Stimulated activated CD4-positive, alpha-beta T cell treated with anti-CD3 and anti-CD28 coated beads, Interleukin-15, amount 100 ng/mL, for 1 hour (primary cell): ENCODE measurements around the gene ZNF628.

Experiments
- DNase-seq, 2 donors: peaks; one replicate each; pipeline ENCODE4 v3.0.0-alpha.2; 2020; ENCODE audit warnings: low read depth in 1 of 2, low spot score in 1 of 2

The ZNF628 gene

GRCh38 chr19:55464662-55465054 is 11.8 kb upstream of the ZNF628 start, which contains the start of gene C19orf85:
Gene C19orf85 (minus strand): TSS chr19:55464751. CDS start chr19:55464554, 197 bp downstream.
- DNase-seq: no peak

- no peak for DNase-seq
Observed at GRCh38 chr19:55465460-55466240, 10.8 kb upstream of the ZNF628 start.

GRCh38 chr19:55466241-55466614 is 10.2 kb upstream of the ZNF628 start:
- no peak for DNase-seq

- peak; percentile 45 to 65 for DNase-seq
Observed at GRCh38 chr19:55467236-55468053, 9.0 kb upstream of the ZNF628 start.

- no peak for DNase-seq
Observed at GRCh38 chr19:55468054-55468393, 8.4 kb upstream of the ZNF628 start.

- DNase-seq: no peak
Observed at GRCh38 chr19:55471266-55471665, 5.2 kb upstream of the ZNF628 start.

GRCh38 chr19:55472463-55472862 is 4.0 kb upstream of the ZNF628 start:
- DNase-seq: no peak

GRCh38 chr19:55473225-55474012 is 3.0 kb upstream of the ZNF628 start:
- DNase-seq: no peak

- no peak for DNase-seq
Observed at GRCh38 chr19:55474269-55475265, 1.9 kb upstream of the ZNF628 start.

GRCh38 chr19:55477905-55478304 is 1.5 kb downstream of the ZNF628 start:
- no peak for DNase-seq

- no peak for DNase-seq
Observed at GRCh38 chr19:55478364-55478763, 1.9 kb downstream of the ZNF628 start.

GRCh38 chr19:55479045-55479444 is 2.6 kb downstream of the ZNF628 start:
- no peak for DNase-seq

- DNase-seq: no peak
Observed at GRCh38 chr19:55479451-55480230, 3.2 kb downstream of the ZNF628 start.

- no peak for DNase-seq
Observed at GRCh38 chr19:55481148-55481793, 4.9 kb downstream of the ZNF628 start.

- DNase-seq: no peak
Observed at GRCh38 chr19:55481794-55482155, 5.4 kb downstream of the ZNF628 start.

GRCh38 chr19:55482156-55482961 is 5.9 kb downstream of the ZNF628 start:
- no peak for DNase-seq

GRCh38 chr19:55482967-55483705 is 6.7 kb downstream of the ZNF628 start:
- no peak for DNase-seq
